ENCODE results near the gene SGCE.

The SGCE gene

GRCh38 chr7:94565247-94565894, 90.6 kb downstream of the SGCE start:
- no peak for DNase-seq (ENCODE audit: low read depth in 2 of 2)

DNA sequence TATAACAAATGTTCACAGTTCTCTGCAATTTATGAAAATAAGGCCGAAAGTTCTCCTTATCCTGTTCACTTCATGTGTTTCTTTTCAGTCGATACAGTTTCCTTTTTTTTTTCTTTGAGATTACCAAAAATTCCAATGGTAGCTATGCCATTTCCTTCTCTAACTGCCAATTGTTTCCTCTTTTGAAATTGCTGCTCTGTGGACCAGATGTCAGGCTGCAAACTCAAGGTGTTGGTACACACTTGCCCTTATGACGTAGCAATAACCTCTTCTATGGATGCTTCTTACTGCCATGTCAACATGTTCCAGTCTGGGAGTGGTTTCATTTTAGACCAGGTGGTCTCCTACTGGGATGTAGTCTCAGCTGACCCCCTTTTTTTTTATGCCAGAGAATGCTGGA, 93.4 kb downstream of the SGCE start:
- no peak for DNase-seq (ENCODE audit: low read depth in 2 of 2)

GRCh38 chr7:94561841-94562514, 94.0 kb downstream of the SGCE start:
- no peak for DNase-seq (ENCODE audit: low read depth in 2 of 2)

- DNase-seq (ENCODE audit: low read depth in 2 of 2): no peak
Observed at GRCh38 chr7:94559972-94560371, 96.0 kb downstream of the SGCE start.

DNA sequence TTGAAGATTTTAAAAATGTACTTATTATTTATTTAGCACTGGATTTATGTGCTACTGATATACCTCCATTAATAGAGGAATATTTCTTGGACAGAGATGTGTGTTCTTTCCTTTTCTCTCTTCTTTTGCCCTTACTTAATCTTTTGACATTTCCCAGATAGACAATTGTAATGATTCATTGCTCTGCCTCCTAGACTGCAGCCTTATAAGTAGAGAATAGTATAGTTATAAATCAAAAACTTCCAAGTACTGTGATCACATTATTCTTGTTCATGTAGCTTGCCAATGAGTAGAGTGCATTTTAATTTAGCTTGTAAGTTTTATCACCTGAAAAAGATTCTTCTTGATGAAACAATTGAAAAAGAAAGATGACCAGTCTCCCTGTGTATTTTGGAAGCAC, 98.7 kb downstream of the SGCE start:
- no peak for DNase-seq (ENCODE audit: low read depth in 2 of 2)

DNA sequence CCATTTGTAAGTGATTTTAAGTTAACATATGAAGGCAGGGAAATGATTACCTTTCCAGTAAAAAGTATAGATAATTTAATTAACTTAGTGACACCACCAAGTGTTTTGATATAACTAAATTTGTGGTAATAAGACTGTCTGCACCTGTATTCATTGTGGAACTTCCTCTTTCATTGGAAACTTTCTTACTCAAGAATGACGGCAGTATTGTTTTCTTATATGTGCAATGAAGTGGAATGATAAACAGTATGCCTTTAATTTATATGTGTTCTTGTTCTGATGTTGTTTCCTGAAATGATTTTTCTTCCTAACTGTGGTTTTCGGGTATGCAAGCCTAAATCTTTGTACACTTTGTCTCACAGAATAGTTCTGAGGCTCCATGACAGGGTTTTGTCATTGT, 99.9 kb downstream of the SGCE start:
- DNase-seq (ENCODE audit: low read depth in 2 of 2): no peak

DNA sequence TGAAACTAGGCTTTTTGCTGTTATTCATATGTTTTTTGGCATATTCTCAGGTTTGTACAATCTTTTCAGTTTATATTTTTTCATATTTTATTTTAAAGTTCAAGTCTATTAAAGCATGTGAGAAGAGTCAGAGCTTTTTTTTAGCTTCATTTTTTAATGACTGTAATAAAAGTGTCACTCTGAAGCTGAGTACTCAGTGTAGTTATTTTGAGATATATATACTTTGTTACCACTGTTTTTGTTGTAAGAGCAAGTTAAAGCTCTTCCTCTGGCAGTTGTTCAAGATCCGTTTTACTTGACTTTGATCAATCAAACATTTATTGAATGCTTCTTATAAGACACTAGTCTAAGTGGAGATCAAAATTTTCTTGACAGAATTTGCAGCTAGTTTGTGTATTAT, 108.8 kb downstream of the SGCE start:
- no peak for DNase-seq (ENCODE audit: low read depth in 2 of 2)

GRCh38 chr7:94540428-94540827, 115.5 kb downstream of the SGCE start:
- DNase-seq (ENCODE audit: low read depth in 2 of 2): no peak

Measured in stimulated activated CD4-positive, alpha-beta T cell treated with anti-CD3 and anti-CD28 coated beads, Interleukin-1b, Interleukin-23, amount 100 ng/mL, for 4 hours (primary cell).